Superior temporal gyrus (tissue), 1 donor: ENCODE results near the gene GAL3ST2.
"Not testable (repeated sequence)": the region's sequence is repeated elsewhere in the genome, so short reads cannot be mapped to it uniquely, and the experiment has no call there.

Experiments
- DNase-seq: peaks from one replicate; pipeline ENCODE4 v3.0.0-alpha.2; 2016; ENCODE audit errors: extremely low spot score

The GAL3ST2 gene

GRCh38 chr2:241795021-241795999, 18.7 kb downstream of the GAL3ST2 start:
- DNase-seq = no peak

- no peak for DNase-seq
Observed at GRCh38 chr2:241796209-241796608, 19.6 kb downstream of the GAL3ST2 start.

GRCh38 chr2:241796610-241797138, 20.1 kb downstream of the GAL3ST2 start:
- DNase-seq = no peak

GRCh38 chr2:241797441-241798080, 20.9 kb downstream of the GAL3ST2 start:
- DNase-seq = no peak

- DNase-seq = no peak
Observed at GRCh38 chr2:241798081-241798630, 21.5 kb downstream of the GAL3ST2 start.

- no peak for DNase-seq
Observed at GRCh38 chr2:241798631-241799521, 22.3 kb downstream of the GAL3ST2 start.

GRCh38 chr2:241799522-241800197, 23.0 kb downstream of the GAL3ST2 start:
- DNase-seq = no peak

GRCh38 chr2:241800198-241800903, 23.7 kb downstream of the GAL3ST2 start:
- DNase-seq = not testable (repeated sequence)

- no peak for DNase-seq
Observed at GRCh38 chr2:241801611-241802420, 25.2 kb downstream of the GAL3ST2 start.

GRCh38 chr2:241802421-241803318, 26.0 kb downstream of the GAL3ST2 start:
- DNase-seq = no peak

GRCh38 chr2:241803387-241804325, 27.0 kb downstream of the GAL3ST2 start:
- peak; percentile 57 for DNase-seq

- no peak for DNase-seq
Observed at GRCh38 chr2:241804326-241805229, 28.0 kb downstream of the GAL3ST2 start.

GRCh38 chr2:241806217-241806616, 29.6 kb downstream of the GAL3ST2 start:
- not testable (repeated sequence) for DNase-seq

GRCh38 chr2:241808051-241808720, 31.6 kb downstream of the GAL3ST2 start:
- DNase-seq = no peak

- no peak for DNase-seq
Observed at GRCh38 chr2:241808721-241809382, 32.2 kb downstream of the GAL3ST2 start, which contains the start of gene NEU4. TSS of gene NEU4 (plus strand) at chr2:241809193. CDS start at chr2:241814485, 5,292 bp downstream.
